IMR-90 (cell line): ENCODE results near the gene MPP2. TPM values are rescaled to one million over a fixed set of nuclear protein-coding genes. Genes with fewer than 3 reads are reported as not detected.

Experiments used
- ATAC-seq: fragments of 200-7000 bp; cut with Tn5 transposase; 2 replicates; pipeline ENCODE4 v1.9.1; 2020; ENCODE audit warnings: low read depth, mild to moderate bottlenecking, moderate library complexity
- BruUV-seq: library from RNA; stranded (reverse); fragments of 400-500 nt; replicated peaks from 2 replicates; lab custom pipeline; 2021; lab: Mats Ljungman, UMichigan
- CTCF ChIA-PET: fragments of 300-600 bp; formaldehyde crosslinking; extraction: SDS; loops from one replicate; lab custom pipeline; 2021; ENCODE audit warnings: antibody characterized with exemption; lab: Yijun Ruan, JAX
- POLR2A ChIA-PET: fragments of 300-600 bp; sonication (Branson Sonifier 250); formaldehyde crosslinking; loops from one replicate; lab custom pipeline; 2022; ENCODE audit warnings: antibody characterized with exemption; ENCODE audit not compliant: unreplicated experiment; lab: Charles Lee
- DNase-seq: peaks from one replicate; pipeline ENCODE4 v3.0.0; 2013
- H2AFZ ChIP-seq: replicated peaks from 2 replicates; pipeline ENCODE3; 2013; ENCODE audit warnings: low read length, mild to moderate bottlenecking; ENCODE audit not compliant: poor library complexity
- H2AK5ac ChIP-seq: 2 replicates; pipeline ENCODE4 v1.6.1; 2013; ENCODE audit warnings: low read depth, low read length, inconsistent platforms
- H2AK9ac ChIP-seq: replicated peaks from 2 replicates; pipeline ENCODE3; 2013; ENCODE audit warnings: mild to moderate bottlenecking, low read depth, low read length, moderate library complexity; ENCODE audit not compliant: poor library complexity
- H2BK120ac ChIP-seq: 2 replicates; pipeline ENCODE4 v1.6.1; 2013; ENCODE audit warnings: low read depth, low read length, inconsistent platforms
- H2BK15ac ChIP-seq: 3 replicates; pipeline ENCODE4 v1.6.1; 2013; ENCODE audit warnings: low read depth, low read length, inconsistent platforms
- H2BK20ac ChIP-seq: 2 replicates; pipeline ENCODE4 v1.6.1; 2013; ENCODE audit warnings: low read depth, mild to moderate bottlenecking, inconsistent platforms, low read length, moderate library complexity
- H2BK5ac ChIP-seq: 2 replicates; pipeline ENCODE4 v1.6.1; 2013; ENCODE audit warnings: mild to moderate bottlenecking, low read depth, low read length, inconsistent platforms; ENCODE audit not compliant: poor library complexity, severe bottlenecking
- H3K14ac ChIP-seq: replicated peaks from 2 replicates; pipeline ENCODE4 v1.6.1; 2013; ENCODE audit warnings: low read depth, low read length, inconsistent platforms
- H3K18ac ChIP-seq: 2 replicates; pipeline ENCODE4 v1.6.1; 2013; ENCODE audit warnings: low read depth, low read length, control low read depth
- H3K23ac ChIP-seq: 2 replicates; pipeline ENCODE4 v1.6.1; 2013; ENCODE audit warnings: low read depth, low read length, inconsistent platforms
- H3K27ac ChIP-seq: 2 replicates; pipeline ENCODE4 v1.5.1; 2013; ENCODE audit warnings: mild to moderate bottlenecking, control low read depth, low read length; ENCODE audit not compliant: insufficient read depth
- H3K27me3 ChIP-seq: 2 replicates; pipeline ENCODE4 v1.6.1; 2013; ENCODE audit warnings: low read length; ENCODE audit not compliant: control insufficient read depth, insufficient read depth
- H3K36me3 ChIP-seq: 2 replicates; pipeline ENCODE4 v1.6.1; 2013; ENCODE audit warnings: low read length, mixed read lengths; ENCODE audit not compliant: control insufficient read depth, insufficient read depth
- H3K4ac ChIP-seq: 2 replicates; pipeline ENCODE4 v1.6.1; 2013; ENCODE audit warnings: low read depth, low read length, inconsistent platforms
- H3K4me1 ChIP-seq: 2 replicates; pipeline ENCODE4 v1.6.1; 2013; ENCODE audit warnings: low read length, mixed read lengths; ENCODE audit not compliant: control insufficient read depth, insufficient read depth
- H3K4me2 ChIP-seq: 2 replicates; pipeline ENCODE4 v1.6.1; 2013; ENCODE audit warnings: low read depth, mild to moderate bottlenecking, control low read depth, low read length, moderate library complexity
- H3K4me3 ChIP-seq: 2 replicates; pipeline ENCODE4 v1.5.1; 2013; ENCODE audit warnings: low read depth, mild to moderate bottlenecking, control low read depth, low read length, moderate library complexity; ENCODE audit not compliant: insufficient read depth
- H3K56ac ChIP-seq: 2 replicates; pipeline ENCODE4 v1.6.1; 2013; ENCODE audit warnings: low read length, inconsistent platforms; ENCODE audit not compliant: insufficient read depth; ENCODE audit errors: extremely low read depth
- H3K79me1 ChIP-seq, 2 experiments: 2 replicates each; pipeline ENCODE4 v1.6.1; 2013; ENCODE audit warnings: low read length in 2 of 2, inconsistent platforms in 1 of 2, low read depth in 1 of 2
- H3K9ac ChIP-seq: 2 replicates; pipeline ENCODE4 v1.6.1; 2013; ENCODE audit warnings: low read depth, low read length, control low read depth
- H3K9me1 ChIP-seq: 2 replicates; pipeline ENCODE4 v1.6.1; 2013; ENCODE audit warnings: low read length, inconsistent platforms; ENCODE audit not compliant: insufficient read depth
- H3K9me3 ChIP-seq: 2 replicates; pipeline ENCODE4 v1.6.1; 2013; ENCODE audit warnings: low read length; ENCODE audit not compliant: control insufficient read depth, insufficient read depth
- H4K20me1 ChIP-seq: 2 replicates; pipeline ENCODE4 v1.6.1; 2013; ENCODE audit warnings: low read length, inconsistent platforms; ENCODE audit not compliant: insufficient read depth
- H4K5ac ChIP-seq: 2 replicates; pipeline ENCODE4 v1.6.1; 2013; ENCODE audit warnings: mild to moderate bottlenecking, low read depth, low read length, control low read depth
- H4K8ac ChIP-seq, 2 experiments: 2 replicates each; pipeline ENCODE4 v1.6.1; 2013; ENCODE audit warnings: low read depth in 2 of 2, low read length in 2 of 2, control low read depth in 1 of 2, inconsistent platforms in 1 of 2
- H4K91ac ChIP-seq: 2 replicates; pipeline ENCODE4 v1.6.1; 2013; ENCODE audit warnings: low read depth, low read length, inconsistent platforms; ENCODE audit not compliant: insufficient read depth
- CEBPB ChIP-seq: IDR thresholded peaks from 2 replicates; pipeline ENCODE4 v1.6.1; 2012; ENCODE audit warnings: low read depth, low read length, improper control_type of control experiment
- MAFK ChIP-seq: IDR thresholded peaks from 2 replicates; pipeline ENCODE4 v1.6.1; 2012; ENCODE audit warnings: low read depth, low read length, improper control_type of control experiment
- RAD21 ChIP-seq: IDR thresholded peaks from 2 replicates; pipeline ENCODE4 v1.6.1; 2012; ENCODE audit warnings: low read length, improper control_type of control experiment
- SMC3 ChIP-seq: fragments of 150-350 bp; IDR thresholded peaks from 2 replicates; pipeline ENCODE4 v1.6.1; 2016; ENCODE audit warnings: low read depth, mild to moderate bottlenecking, antibody characterized with exemption, low read length, moderate library complexity
- WGBS, 2 experiments: methylation state at CpG; one replicate each; pipeline versions ENCODE4 v1.1.5 to v1.1.7; 2013; ENCODE audit warnings: missing lambda C conversion rate in 2 of 2; ENCODE audit not compliant: insufficient read length in 1 of 2; ENCODE audit errors: extremely low coverage in 2 of 2; 5-methylcytosine and 5-hydroxymethylcytosine counted together
- dilution Hi-C: fragments of 300-500 bp; cut with HindIII; formaldehyde crosslinking; loops from one replicate; pipeline ENCODE4 v1.14.3; 2018; ENCODE audit warnings: low sequenced_read_pairs; ENCODE audit not compliant: unreplicated experiment
- in situ Hi-C: fragments of 300-500 bp; cut with MboI; formaldehyde crosslinking; loops from 3 replicates; pipeline ENCODE4 v1.14.3; 2019; ENCODE audit warnings: low sequenced_read_pairs, inconsistent platforms, mixed read lengths
- intact Hi-C: fragments of 100-400 bp; cut with micrococcal nuclease; formaldehyde crosslinking; loops from 2 replicates; pipeline ENCODE4 v1.10.0; 2022
- polyA plus RNA-seq, 3 experiments: library from polyadenylated mRNA; depleted of rRNA; stranded (reverse); fragments of >200 nt; gene quantifications; 2 replicates each; pipeline ENCODE4 v1.2.3, GENCODE V29; 2012; ENCODE audit warnings: low replicate concordance in 1 of 3
- total RNA-seq: library from RNA; depleted of rRNA; stranded (reverse); fragments of >200 nt; gene quantifications from 2 replicates; pipeline ENCODE4 v1.2.3, GENCODE V29; 2012

Gene MPP2
- total and polyA plus RNA-seq, 2 of the 4 experiments (the other 2 are of a cell fraction): 3.2 to 3.8 TPM

GRCh38 chr17:43924558-43924957 lies 17.2 kb upstream of the MPP2 start:
- intact Hi-C loops: no loop called here
- Histone ChIP-seq H3K18ac (no peak overlapping the region), H3K4ac (no peak overlapping the region), H3K79me1 (no peaks in the 10 kb centered on the region), H4K91ac (no peak overlapping the region), H3K27ac (no peak overlapping the region), H4K8ac (no peak overlapping the region), H2BK120ac (no peak overlapping the region), H3K9me1 (no peaks in the 10 kb centered on the region), H2AK5ac (no peak overlapping the region), H2AFZ (no peak overlapping the region), H3K27me3 (peaks cover 75% of the 10 kb centered on the region), H3K36me3 (no peaks in the 10 kb centered on the region), H2BK20ac (no peak overlapping the region), H3K14ac (no peak overlapping the region), H3K4me1 (no peaks in the 10 kb centered on the region), H3K4me2 (no peak overlapping the region), H2BK5ac (no peak overlapping the region), H2BK15ac (no peak overlapping the region), H3K56ac (no peak overlapping the region), H4K5ac (no peak overlapping the region), H3K4me3 (no peak overlapping the region), H4K20me1 (no peaks in the 10 kb centered on the region), H3K9me3 (no peaks in the 10 kb centered on the region), H3K9ac (no peak overlapping the region), H2AK9ac (no peak overlapping the region), H3K23ac (no peak overlapping the region)
- ATAC-seq (no peak), DNase-seq (no peak)
- 56% methylated on average over 1 of the region's 2 CpGs; no CpG with 5 or more reads in 1 of the 2 experiments for WGBS, 2 experiments
- BruUV-seq: no TSS peak
- dilution Hi-C loops: no loop called here
- in situ Hi-C loops: no loop called here
- CTCF ChIA-PET: interaction anchor here (2.1 kb wide), 1 partner anchor 14 kb away, joined by 10 read pairs; no protein-coding TSS in a partner anchor
- POLR2A ChIA-PET: no interaction called here
- TF ChIP-seq SMC3 (no peak), CEBPB (peak; percentile 21; the same call in 1 of the 2 replicates), MAFK (no peak), RAD21 (no peak)
